ENCODE measurements around the gene GSTM4.

DNA sequence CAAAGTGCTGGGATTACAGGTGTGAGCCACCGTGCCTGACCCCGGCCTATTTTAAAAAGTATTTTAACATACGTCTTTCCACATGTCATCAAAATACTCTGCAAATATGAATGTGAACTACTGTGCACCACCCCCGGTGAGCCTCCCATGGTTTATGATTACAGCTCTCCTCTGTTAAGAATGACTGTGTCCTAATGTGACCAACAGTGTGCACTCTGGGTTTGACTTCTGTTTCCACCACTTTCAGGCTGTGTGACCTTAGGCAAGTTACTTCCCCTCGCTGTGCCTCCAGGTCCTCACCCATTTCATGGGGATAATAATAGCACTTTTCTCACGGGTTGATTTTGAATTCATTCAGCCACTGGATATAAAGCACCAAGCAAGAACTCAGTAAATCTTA, 21.6 kb upstream of the GSTM4 start:
- TF ChIP-seq, protein P1, sequence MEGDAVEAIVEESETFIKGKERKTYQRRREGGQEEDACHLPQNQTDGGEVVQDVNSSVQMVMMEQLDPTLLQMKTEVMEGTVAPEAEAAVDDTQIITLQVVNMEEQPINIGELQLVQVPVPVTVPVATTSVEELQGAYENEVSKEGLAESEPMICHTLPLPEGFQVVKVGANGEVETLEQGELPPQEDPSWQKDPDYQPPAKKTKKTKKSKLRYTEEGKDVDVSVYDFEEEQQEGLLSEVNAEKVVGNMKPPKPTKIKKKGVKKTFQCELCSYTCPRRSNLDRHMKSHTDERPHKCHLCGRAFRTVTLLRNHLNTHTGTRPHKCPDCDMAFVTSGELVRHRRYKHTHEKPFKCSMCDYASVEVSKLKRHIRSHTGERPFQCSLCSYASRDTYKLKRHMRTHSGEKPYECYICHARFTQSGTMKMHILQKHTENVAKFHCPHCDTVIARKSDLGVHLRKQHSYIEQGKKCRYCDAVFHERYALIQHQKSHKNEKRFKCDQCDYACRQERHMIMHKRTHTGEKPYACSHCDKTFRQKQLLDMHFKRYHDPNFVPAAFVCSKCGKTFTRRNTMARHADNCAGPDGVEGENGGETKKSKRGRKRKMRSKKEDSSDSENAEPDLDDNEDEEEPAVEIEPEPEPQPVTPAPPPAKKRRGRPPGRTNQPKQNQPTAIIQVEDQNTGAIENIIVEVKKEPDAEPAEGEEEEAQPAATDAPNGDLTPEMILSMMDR (IDR thresholded peaks at IDR 0.05), result no peak
- no peak for TF ChIP-seq POLR2AphosphoS5 (IDR thresholded peaks at IDR 0.05)
